LNCAP (cell line): Measurements from ENCODE around the gene JAKMIP3.

Experiments
- TF ChIP-seq, protein P1 (sequence below): fragments of 450-650 bp; IDR thresholded peaks from 2 replicates; pipeline ENCODE4 v1.5.1; 2017; ENCODE audit warnings: mild to moderate bottlenecking

The JAKMIP3 gene

GRCh38 chr10:132113206-132113605 lies 47.5 kb downstream of the JAKMIP3 start:
- TF ChIP-seq, protein P1, sequence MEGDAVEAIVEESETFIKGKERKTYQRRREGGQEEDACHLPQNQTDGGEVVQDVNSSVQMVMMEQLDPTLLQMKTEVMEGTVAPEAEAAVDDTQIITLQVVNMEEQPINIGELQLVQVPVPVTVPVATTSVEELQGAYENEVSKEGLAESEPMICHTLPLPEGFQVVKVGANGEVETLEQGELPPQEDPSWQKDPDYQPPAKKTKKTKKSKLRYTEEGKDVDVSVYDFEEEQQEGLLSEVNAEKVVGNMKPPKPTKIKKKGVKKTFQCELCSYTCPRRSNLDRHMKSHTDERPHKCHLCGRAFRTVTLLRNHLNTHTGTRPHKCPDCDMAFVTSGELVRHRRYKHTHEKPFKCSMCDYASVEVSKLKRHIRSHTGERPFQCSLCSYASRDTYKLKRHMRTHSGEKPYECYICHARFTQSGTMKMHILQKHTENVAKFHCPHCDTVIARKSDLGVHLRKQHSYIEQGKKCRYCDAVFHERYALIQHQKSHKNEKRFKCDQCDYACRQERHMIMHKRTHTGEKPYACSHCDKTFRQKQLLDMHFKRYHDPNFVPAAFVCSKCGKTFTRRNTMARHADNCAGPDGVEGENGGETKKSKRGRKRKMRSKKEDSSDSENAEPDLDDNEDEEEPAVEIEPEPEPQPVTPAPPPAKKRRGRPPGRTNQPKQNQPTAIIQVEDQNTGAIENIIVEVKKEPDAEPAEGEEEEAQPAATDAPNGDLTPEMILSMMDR, result no peak

DNA sequence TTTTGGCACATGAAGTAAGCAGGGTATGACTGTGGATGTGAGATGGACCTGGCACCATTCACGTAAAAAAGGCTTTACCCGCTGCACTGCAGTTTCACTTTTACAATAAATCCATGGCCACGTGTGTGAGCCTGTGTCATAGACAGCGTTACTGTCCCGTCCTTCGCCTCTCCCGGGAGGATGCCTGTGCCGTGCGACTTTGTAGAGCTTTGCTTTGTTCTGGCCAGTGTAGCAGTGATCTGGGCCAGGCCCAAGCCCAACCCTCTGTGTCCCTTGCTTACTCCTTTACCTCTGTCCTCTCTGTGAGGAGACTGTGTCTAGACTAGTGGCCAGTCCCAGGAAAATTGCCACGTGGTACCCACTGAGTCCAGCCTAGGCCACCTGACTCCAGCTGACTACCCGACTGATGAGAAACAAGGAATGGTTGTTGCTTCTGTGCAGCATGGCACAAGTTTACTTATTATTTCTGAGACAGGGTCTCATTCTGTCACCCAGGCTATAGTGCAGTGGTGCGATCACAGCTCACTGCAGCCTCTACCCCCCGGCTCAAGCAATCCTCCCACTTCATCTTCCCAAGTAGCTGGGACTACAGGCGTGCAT lies 48.1 kb downstream of the JAKMIP3 start:
- TF ChIP-seq, protein P1, result no peak

DNA sequence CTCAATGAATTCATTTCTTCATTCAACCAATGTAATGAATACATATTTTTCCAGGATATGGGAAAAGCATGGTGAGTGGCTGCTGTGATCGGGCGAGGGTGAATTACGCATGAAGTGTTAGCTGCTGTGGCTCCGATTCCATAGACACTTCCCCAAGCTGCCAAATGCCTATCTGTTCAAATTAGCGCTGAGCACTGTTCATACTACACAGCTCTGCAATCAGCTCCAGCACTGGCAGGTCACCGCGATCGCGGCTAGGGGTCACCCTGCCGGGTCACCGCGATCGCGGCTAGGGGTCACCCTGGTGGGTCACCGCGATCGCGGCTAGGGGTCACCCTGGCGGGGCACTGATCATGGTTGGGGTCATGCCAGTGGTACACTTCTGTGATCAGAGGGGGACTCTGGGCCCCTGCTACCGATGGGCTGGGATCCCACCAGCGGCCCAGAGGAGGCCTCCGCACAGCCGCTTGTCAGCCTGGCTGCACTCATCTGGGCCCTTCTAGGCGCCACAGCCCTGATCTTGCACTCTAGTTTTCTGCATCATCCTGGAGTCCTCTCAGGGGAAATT lies 49.3 kb downstream of the JAKMIP3 start:
- TF ChIP-seq, protein P1, result no peak
